OCI-LY3 (cell line): ENCODE measurements around the gene GARNL3.

Experiments
- H2AFZ ChIP-seq: fragments of 200-600, 300-600 bp; shearing (Covaris generic); 2 replicates; pipeline ENCODE4 v1.6.0; 2014; ENCODE audit warnings: antibody characterized with exemption, low read depth, low read length
- H3K27ac ChIP-seq: fragments of 200-600, 300-600 bp; sonication (generic); 2 replicates; pipeline ENCODE4 v1.5.1; 2014; ENCODE audit warnings: mild to moderate bottlenecking, low read length, moderate library complexity, mixed read lengths
- H3K27me3 ChIP-seq: fragments of 200-600, 300-600 bp; sonication (generic); 2 replicates; pipeline ENCODE4 v1.6.1; 2014; ENCODE audit warnings: low read depth, low read length, mixed read lengths
- H3K36me3 ChIP-seq: fragments of 200-600, 300-600 bp; sonication (generic); replicated peaks from 2 replicates; pipeline ENCODE3; 2014; ENCODE audit warnings: low read depth, low read length, mixed read lengths
- H3K4me1 ChIP-seq: fragments of 300-600, 200-600 bp; sonication (generic); 2 replicates; pipeline ENCODE4 v1.6.1; 2014; ENCODE audit warnings: low read length, mixed read lengths
- H3K4me2 ChIP-seq: fragments of 200-600, 300-600 bp; sonication (generic); 2 replicates; pipeline ENCODE4 v1.6.1; 2014; ENCODE audit warnings: low read length, mixed read lengths
- H3K4me3 ChIP-seq: fragments of 300-600, 200-600 bp; sonication (generic); 2 replicates; pipeline ENCODE4 v1.5.1; 2014; ENCODE audit warnings: antibody characterized with exemption, mild to moderate bottlenecking, low read length, moderate library complexity
- H3K79me2 ChIP-seq: fragments of 300-600, 200-600 bp; shearing (Covaris generic); 2 replicates; pipeline ENCODE4 v1.6.1; 2014; ENCODE audit warnings: mild to moderate bottlenecking, low read length, mixed read lengths
- H3K9ac ChIP-seq: fragments of 300-600, 200-600 bp; shearing (Covaris generic); 2 replicates; pipeline ENCODE4 v1.6.0; 2014; ENCODE audit warnings: mild to moderate bottlenecking, low read length, moderate library complexity
- H3K9me3 ChIP-seq: fragments of 200-600, 300-600 bp; shearing (Covaris generic); 2 replicates; pipeline ENCODE4 v1.6.1; 2014; ENCODE audit warnings: low read length, mixed read lengths; ENCODE audit not compliant: insufficient read depth
- H4K20me1 ChIP-seq: fragments of 200-600, 300-600 bp; sonication (generic); 2 replicates; pipeline ENCODE4 v1.6.1; 2016; ENCODE audit warnings: low read length, mixed read lengths; ENCODE audit not compliant: insufficient read depth
- CTCF ChIP-seq: fragments of 200-600, 300-600 bp; sonication (generic); IDR thresholded peaks from 2 replicates; pipeline ENCODE4 v1.5.1; 2014; ENCODE audit warnings: antibody characterized with exemption, low read length, low read depth
- EZH2phosphoT487 ChIP-seq: fragments of 200-600 bp; shearing (Covaris generic); IDR thresholded peaks from 2 replicates; pipeline ENCODE4 v1.6.1; 2018; ENCODE audit warnings: antibody characterized with exemption, mixed run types, low read depth

The GARNL3 gene

GRCh38 chr9:127346584-127346983 is 82.0 kb downstream of the GARNL3 start:
- TF ChIP-seq CTCF (peak; percentile 50), EZH2phosphoT487 (no peak)
- Histone ChIP-seq H3K4me1 (no peaks in the 10 kb centered on the region), H2AFZ (no peak overlapping the region), H4K20me1 (no peaks in the 10 kb centered on the region), H3K27ac (no peak overlapping the region), H3K27me3 (no peaks in the 10 kb centered on the region), H3K9me3 (no peaks in the 10 kb centered on the region), H3K4me2 (no peak overlapping the region), H3K79me2 (no peaks in the 10 kb centered on the region), H3K36me3 (no peaks in the 10 kb centered on the region), H3K4me3 (no peak overlapping the region), H3K9ac (no peak overlapping the region)

GRCh38 chr9:127347831-127348776 is 83.5 kb downstream of the GARNL3 start:
- no peaks in the 10 kb centered on the region for H3K4me1 ChIP-seq
- TF ChIP-seq EZH2phosphoT487: no peak
- TF ChIP-seq CTCF: peak; percentile 68
- H3K4me3 ChIP-seq: no peak overlapping the region
- H4K20me1 ChIP-seq: no peaks in the 10 kb centered on the region
- H3K79me2 ChIP-seq: no peaks in the 10 kb centered on the region
- no peak overlapping the region for H3K9ac ChIP-seq
- no peak overlapping the region for H3K27ac ChIP-seq
- H3K27me3 ChIP-seq: no peaks in the 10 kb centered on the region
- no peak overlapping the region for H2AFZ ChIP-seq
- H3K36me3 ChIP-seq: no peaks in the 10 kb centered on the region
- H3K4me2 ChIP-seq: no peak overlapping the region
- H3K9me3 ChIP-seq: no peaks in the 10 kb centered on the region

GRCh38 chr9:127349483-127350113 is 85.0 kb downstream of the GARNL3 start:
- Histone ChIP-seq H3K4me1 (no peaks in the 10 kb centered on the region), H3K9me3 (no peaks in the 10 kb centered on the region), H4K20me1 (no peaks in the 10 kb centered on the region), H2AFZ (no peak overlapping the region), H3K36me3 (no peaks in the 10 kb centered on the region), H3K27me3 (no peaks in the 10 kb centered on the region), H3K27ac (no peak overlapping the region), H3K9ac (no peak overlapping the region), H3K4me3 (no peak overlapping the region), H3K79me2 (no peaks in the 10 kb centered on the region), H3K4me2 (no peak overlapping the region)
- TF ChIP-seq CTCF (no peak), EZH2phosphoT487 (no peak)
